ENCODE data around the gene CD44.

Gene CD44

GRCh38 chr11:35242412-35243242 is 103.7 kb downstream of the CD44 start:
- Histone ChIP-seq H3K27ac (ENCODE audit: insufficient read depth in 1 of 2, low read depth in 1 of 2, low read length in 2 of 2, poor library complexity in 1 of 2, severe bottlenecking in 2 of 2) (no peak overlapping the region), H3K27me3 (replicated peaks in 2 of 5; ENCODE audit: control insufficient read depth in 4 of 5, insufficient read depth in 5 of 5, low read length in 4 of 5) (no peaks in the 10 kb centered on the region), H3K4me3 (ENCODE audit: control insufficient read depth in 1 of 7, extremely low read depth in 1 of 7, insufficient read depth in 4 of 7, low read depth in 2 of 7, low read length in 6 of 7) (no peak overlapping the region), H3K9me3 (ENCODE audit: control extremely low read depth in 1 of 5, control insufficient read depth in 4 of 5, insufficient read depth in 2 of 5, low read depth in 1 of 5, low read length in 4 of 5) (no peaks in the 10 kb centered on the region), H3K36me3 (ENCODE audit: control insufficient read depth in 4 of 4, insufficient read depth in 4 of 4, low read length in 3 of 4) (no peaks in the 10 kb centered on the region), H3K4me1 (ENCODE audit: control extremely low read depth in 1 of 4, control insufficient read depth in 4 of 4, insufficient read depth in 4 of 4, low read length in 3 of 4) (peaks cover 0 to 5% (median 1%) of the 10 kb centered on the region in 4 experiments)
- ChIA-PET POLR2A (no interaction called here), CTCF (interaction anchor here (1.3 kb wide), 1 partner anchor 25 kb away, joined by 3 read pairs; no protein-coding TSS in a partner anchor)
- 80% methylated on average over 3 of the region's 3 CpGs for WGBS (ENCODE audit: insufficient coverage)
- DNase-seq = peak in 2 of 3 donors; percentile 64

GRCh38 chr11:35243774-35244173 is 104.8 kb downstream of the CD44 start:
- WGBS (ENCODE audit: insufficient coverage) = no CpG with 5 or more reads among the region's 2 CpGs
- no peak for DNase-seq
- Histone ChIP-seq H3K36me3 (ENCODE audit: control insufficient read depth in 4 of 4, insufficient read depth in 4 of 4, low read length in 3 of 4) (no peaks in the 10 kb centered on the region), H3K4me3 (ENCODE audit: control insufficient read depth in 1 of 7, extremely low read depth in 1 of 7, insufficient read depth in 4 of 7, low read depth in 2 of 7, low read length in 6 of 7) (no peak overlapping the region), H3K27me3 (replicated peaks in 2 of 5; ENCODE audit: control insufficient read depth in 4 of 5, insufficient read depth in 5 of 5, low read length in 4 of 5) (no peaks in the 10 kb centered on the region), H3K4me1 (ENCODE audit: control extremely low read depth in 1 of 4, control insufficient read depth in 4 of 4, insufficient read depth in 4 of 4, low read length in 3 of 4) (peaks cover 0 to 5% (median under 1%) of the 10 kb centered on the region in 4 experiments), H3K27ac (ENCODE audit: insufficient read depth in 1 of 2, low read depth in 1 of 2, low read length in 2 of 2, poor library complexity in 1 of 2, severe bottlenecking in 2 of 2) (no peak overlapping the region), H3K9me3 (ENCODE audit: control extremely low read depth in 1 of 5, control insufficient read depth in 4 of 5, insufficient read depth in 2 of 5, low read depth in 1 of 5, low read length in 4 of 5) (peaks cover 0 to 5% (median 3%) of the 10 kb centered on the region in 5 experiments)
- POLR2A ChIA-PET = no interaction called here
- CTCF ChIA-PET = interaction anchor here (1.1 kb wide), 1 partner anchor 61 kb away, joined by 4 read pairs; no protein-coding TSS in a partner anchor

- ChIA-PET POLR2A (no interaction called here), CTCF (interaction anchor here (1.3 to 3.1 kb wide), 3 partner anchors 9 to 22 kb away, joined by 4 to 19 read pairs (median 4); no protein-coding TSS in a partner anchor)
- no peak for DNase-seq
These were observed 106.1 kb downstream of the CD44 start for GRCh38 chr11:35245056-35245455.

GRCh38 chr11:35245786-35246185 is 106.8 kb downstream of the CD44 start:
- WGBS (ENCODE audit: insufficient coverage) = 100% methylated on average over 1 of the region's 1 CpG
- H3K27ac ChIP-seq (ENCODE audit: insufficient read depth in 1 of 2, low read depth in 1 of 2, low read length in 2 of 2, poor library complexity in 1 of 2, severe bottlenecking in 2 of 2) = no peak overlapping the region
- peaks cover 0 to 5% (median 3%) of the 10 kb centered on the region in 5 experiments for H3K9me3 ChIP-seq (ENCODE audit: control extremely low read depth in 1 of 5, control insufficient read depth in 4 of 5, insufficient read depth in 2 of 5, low read depth in 1 of 5, low read length in 4 of 5)
- CTCF ChIA-PET = interaction anchor here (0.8 to 3.1 kb wide), 5 partner anchors 9 to 23 kb away, joined by 3 to 19 read pairs (median 4); no protein-coding TSS in a partner anchor
- DNase-seq = no peak
- H3K36me3 ChIP-seq (ENCODE audit: control insufficient read depth in 4 of 4, insufficient read depth in 4 of 4, low read length in 3 of 4) = no peaks in the 10 kb centered on the region
- no peaks in the 10 kb centered on the region for H3K27me3 ChIP-seq (replicated peaks in 2 of 5; ENCODE audit: control insufficient read depth in 4 of 5, insufficient read depth in 5 of 5, low read length in 4 of 5)
- POLR2A ChIA-PET = no interaction called here
- H3K4me3 ChIP-seq (ENCODE audit: control insufficient read depth in 1 of 7, extremely low read depth in 1 of 7, insufficient read depth in 4 of 7, low read depth in 2 of 7, low read length in 6 of 7) = no peak overlapping the region
- H3K4me1 ChIP-seq (ENCODE audit: control extremely low read depth in 1 of 4, control insufficient read depth in 4 of 4, insufficient read depth in 4 of 4, low read length in 3 of 4) = no peaks in the 10 kb centered on the region

More at GRCh38 chr11:35245056-35245455, 106.1 kb downstream of the CD44 start:
- 100% methylated on average over 4 of the region's 4 CpGs for WGBS (ENCODE audit: insufficient coverage)
- no peak overlapping the region for H3K4me3 ChIP-seq (ENCODE audit: control insufficient read depth in 1 of 7, extremely low read depth in 1 of 7, insufficient read depth in 4 of 7, low read depth in 2 of 7, low read length in 6 of 7)
- H3K27me3 ChIP-seq (replicated peaks in 2 of 5; ENCODE audit: control insufficient read depth in 4 of 5, insufficient read depth in 5 of 5, low read length in 4 of 5) = no peaks in the 10 kb centered on the region
- no peak overlapping the region for H3K27ac ChIP-seq (ENCODE audit: insufficient read depth in 1 of 2, low read depth in 1 of 2, low read length in 2 of 2, poor library complexity in 1 of 2, severe bottlenecking in 2 of 2)
- H3K4me1 ChIP-seq (ENCODE audit: control extremely low read depth in 1 of 4, control insufficient read depth in 4 of 4, insufficient read depth in 4 of 4, low read length in 3 of 4) = no peaks in the 10 kb centered on the region
- peaks cover 0 to 5% (median 3%) of the 10 kb centered on the region in 5 experiments for H3K9me3 ChIP-seq (ENCODE audit: control extremely low read depth in 1 of 5, control insufficient read depth in 4 of 5, insufficient read depth in 2 of 5, low read depth in 1 of 5, low read length in 4 of 5)
- H3K36me3 ChIP-seq (ENCODE audit: control insufficient read depth in 4 of 4, insufficient read depth in 4 of 4, low read length in 3 of 4) = no peaks in the 10 kb centered on the region

- no peak for DNase-seq
- H3K4me1 ChIP-seq (ENCODE audit: control extremely low read depth in 1 of 4, control insufficient read depth in 4 of 4, insufficient read depth in 4 of 4, low read length in 3 of 4) = no peaks in the 10 kb centered on the region
These were observed 107.8 kb downstream of the CD44 start for GRCh38 chr11:35246745-35247144.

GRCh38 chr11:35247428-35247827 is 108.5 kb downstream of the CD44 start:
- DNase-seq = no peak
- H3K36me3 ChIP-seq (ENCODE audit: control insufficient read depth in 4 of 4, insufficient read depth in 4 of 4, low read length in 3 of 4) = no peaks in the 10 kb centered on the region
- H3K27ac ChIP-seq (ENCODE audit: insufficient read depth in 1 of 2, low read depth in 1 of 2, low read length in 2 of 2, poor library complexity in 1 of 2, severe bottlenecking in 2 of 2) = no peak overlapping the region
- no peaks in the 10 kb centered on the region for H3K27me3 ChIP-seq (replicated peaks in 2 of 5; ENCODE audit: control insufficient read depth in 4 of 5, insufficient read depth in 5 of 5, low read length in 4 of 5)
- peaks cover 0 to 5% (median 3%) of the 10 kb centered on the region in 5 experiments for H3K9me3 ChIP-seq (ENCODE audit: control extremely low read depth in 1 of 5, control insufficient read depth in 4 of 5, insufficient read depth in 2 of 5, low read depth in 1 of 5, low read length in 4 of 5)
- ChIA-PET POLR2A (no interaction called here), CTCF (interaction anchor here (1.0 to 3.1 kb wide), 2 partner anchors 8 to 11 kb away, joined by 3 to 19 read pairs; no protein-coding TSS in a partner anchor)
- 82% methylated on average over 3 of the region's 3 CpGs for WGBS (ENCODE audit: insufficient coverage)
- H3K4me3 ChIP-seq (ENCODE audit: control insufficient read depth in 1 of 7, extremely low read depth in 1 of 7, insufficient read depth in 4 of 7, low read depth in 2 of 7, low read length in 6 of 7) = no peak overlapping the region
- H3K4me1 ChIP-seq (ENCODE audit: control extremely low read depth in 1 of 4, control insufficient read depth in 4 of 4, insufficient read depth in 4 of 4, low read length in 3 of 4) = no peaks in the 10 kb centered on the region

More at GRCh38 chr11:35246745-35247144, 107.8 kb downstream of the CD44 start:
- H3K4me3 ChIP-seq (ENCODE audit: control insufficient read depth in 1 of 7, extremely low read depth in 1 of 7, insufficient read depth in 4 of 7, low read depth in 2 of 7, low read length in 6 of 7) = no peak overlapping the region
- H3K36me3 ChIP-seq (ENCODE audit: control insufficient read depth in 4 of 4, insufficient read depth in 4 of 4, low read length in 3 of 4) = no peaks in the 10 kb centered on the region
- no peak overlapping the region for H3K27ac ChIP-seq (ENCODE audit: insufficient read depth in 1 of 2, low read depth in 1 of 2, low read length in 2 of 2, poor library complexity in 1 of 2, severe bottlenecking in 2 of 2)
- H3K9me3 ChIP-seq (ENCODE audit: control extremely low read depth in 1 of 5, control insufficient read depth in 4 of 5, insufficient read depth in 2 of 5, low read depth in 1 of 5, low read length in 4 of 5) = peaks cover 0 to 5% (median 3%) of the 10 kb centered on the region in 5 experiments
- ChIA-PET POLR2A (no interaction called here), CTCF (interaction anchor here (1.0 to 3.1 kb wide), 4 partner anchors 8 to 21 kb away, joined by 3 to 19 read pairs (median 5); no protein-coding TSS in a partner anchor)
- H3K27me3 ChIP-seq (replicated peaks in 2 of 5; ENCODE audit: control insufficient read depth in 4 of 5, insufficient read depth in 5 of 5, low read length in 4 of 5) = no peaks in the 10 kb centered on the region
- WGBS (ENCODE audit: insufficient coverage) = 80% methylated on average over 2 of the region's 2 CpGs

- H3K9me3 ChIP-seq (ENCODE audit: control extremely low read depth in 1 of 5, control insufficient read depth in 4 of 5, insufficient read depth in 2 of 5, low read depth in 1 of 5, low read length in 4 of 5) = peaks cover 0 to 5% (median 3%) of the 10 kb centered on the region in 5 experiments
- no peak for DNase-seq
- 86% methylated on average over 2 of the region's 3 CpGs for WGBS (ENCODE audit: insufficient coverage)
- no peaks in the 10 kb centered on the region for H3K27me3 ChIP-seq (replicated peaks in 2 of 5; ENCODE audit: control insufficient read depth in 4 of 5, insufficient read depth in 5 of 5, low read length in 4 of 5)
- CTCF ChIA-PET = interaction anchor here (3.1 kb wide), 1 partner anchor 11 kb away, joined by 19 read pairs; no protein-coding TSS in a partner anchor
- POLR2A ChIA-PET = no interaction called here
- H3K36me3 ChIP-seq (ENCODE audit: control insufficient read depth in 4 of 4, insufficient read depth in 4 of 4, low read length in 3 of 4) = no peaks in the 10 kb centered on the region
- H3K27ac ChIP-seq (ENCODE audit: insufficient read depth in 1 of 2, low read depth in 1 of 2, low read length in 2 of 2, poor library complexity in 1 of 2, severe bottlenecking in 2 of 2) = no peak overlapping the region
- no peaks in the 10 kb centered on the region for H3K4me1 ChIP-seq (ENCODE audit: control extremely low read depth in 1 of 4, control insufficient read depth in 4 of 4, insufficient read depth in 4 of 4, low read length in 3 of 4)
- no peak overlapping the region for H3K4me3 ChIP-seq (ENCODE audit: control insufficient read depth in 1 of 7, extremely low read depth in 1 of 7, insufficient read depth in 4 of 7, low read depth in 2 of 7, low read length in 6 of 7)
These were observed 108.9 kb downstream of the CD44 start for GRCh38 chr11:35247863-35248262.
